Measurements from ENCODE around the gene CLBA1.
A peak's percentile ranks its signal among the peaks of the same experiment; 100 is the strongest.

Gene CLBA1

DNA sequence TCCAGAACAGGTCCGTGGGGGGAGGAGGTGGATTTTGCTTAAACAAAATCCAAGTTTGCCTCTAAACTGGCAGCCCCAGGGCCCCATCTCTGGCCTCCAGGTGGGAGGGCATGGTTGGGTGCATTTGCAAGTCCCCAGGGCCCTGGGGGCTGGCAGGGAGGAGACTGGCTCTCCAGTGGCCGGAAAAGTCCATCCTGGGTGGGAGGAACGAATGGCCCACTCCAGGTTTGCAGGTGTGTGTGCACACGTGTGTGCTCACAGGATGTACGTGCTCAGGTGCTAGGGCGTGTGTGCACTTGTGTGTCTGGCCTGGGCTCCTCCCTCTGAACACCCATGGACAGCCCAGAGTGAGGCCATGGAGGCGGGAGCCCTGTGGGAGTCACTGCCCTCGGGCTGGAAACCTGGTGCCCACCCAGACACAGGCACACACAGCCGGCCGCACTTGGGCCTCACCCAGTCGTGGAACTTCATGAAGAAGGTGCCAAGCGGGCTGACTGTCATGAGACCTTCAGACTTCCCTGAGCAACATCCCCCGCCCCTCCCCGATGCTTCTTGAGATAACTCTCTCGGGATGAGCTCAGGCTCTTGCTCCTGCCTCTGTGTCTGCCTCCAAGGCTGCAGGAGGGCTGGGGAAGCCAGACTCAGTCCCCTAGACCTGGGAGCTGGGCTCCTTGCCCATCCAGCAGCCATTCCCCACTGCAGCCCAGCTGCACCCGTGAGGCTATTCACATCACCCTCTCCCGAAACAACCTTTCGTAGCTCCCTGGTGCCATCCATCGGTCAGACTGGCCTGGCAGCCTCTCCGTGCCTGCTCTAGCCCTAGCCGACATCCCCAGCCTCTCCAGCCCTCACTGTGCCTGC lies 16.8 kb upstream of the CLBA1 start:
- DNase-seq (ENCODE audit: low spot score) = no peak

DNA sequence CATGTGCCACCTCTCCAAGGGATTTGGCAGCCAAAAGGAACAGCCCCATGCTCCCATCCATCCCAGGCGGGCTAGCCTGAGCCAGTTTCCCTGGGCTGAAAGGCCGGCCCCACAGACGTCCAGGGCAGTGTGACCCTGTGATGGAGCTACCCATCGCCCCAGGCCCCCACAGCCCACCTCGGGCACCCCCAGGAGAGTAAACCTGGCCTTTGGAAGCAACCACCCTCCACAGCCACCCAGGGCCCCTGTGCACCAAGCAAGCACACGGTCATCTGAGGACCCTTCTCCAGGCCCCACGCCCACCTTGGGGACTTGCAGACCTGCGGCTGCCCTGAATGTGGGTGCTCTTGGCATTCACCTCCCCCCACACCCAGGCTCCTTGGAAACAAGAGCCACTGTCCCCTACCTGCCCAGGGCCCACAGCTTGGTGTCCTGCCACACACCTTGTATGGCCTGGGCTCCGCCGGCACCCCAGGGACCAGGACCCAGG lies 15.8 kb upstream of the CLBA1 start:
- DNase-seq (ENCODE audit: low spot score) = no peak

DNA sequence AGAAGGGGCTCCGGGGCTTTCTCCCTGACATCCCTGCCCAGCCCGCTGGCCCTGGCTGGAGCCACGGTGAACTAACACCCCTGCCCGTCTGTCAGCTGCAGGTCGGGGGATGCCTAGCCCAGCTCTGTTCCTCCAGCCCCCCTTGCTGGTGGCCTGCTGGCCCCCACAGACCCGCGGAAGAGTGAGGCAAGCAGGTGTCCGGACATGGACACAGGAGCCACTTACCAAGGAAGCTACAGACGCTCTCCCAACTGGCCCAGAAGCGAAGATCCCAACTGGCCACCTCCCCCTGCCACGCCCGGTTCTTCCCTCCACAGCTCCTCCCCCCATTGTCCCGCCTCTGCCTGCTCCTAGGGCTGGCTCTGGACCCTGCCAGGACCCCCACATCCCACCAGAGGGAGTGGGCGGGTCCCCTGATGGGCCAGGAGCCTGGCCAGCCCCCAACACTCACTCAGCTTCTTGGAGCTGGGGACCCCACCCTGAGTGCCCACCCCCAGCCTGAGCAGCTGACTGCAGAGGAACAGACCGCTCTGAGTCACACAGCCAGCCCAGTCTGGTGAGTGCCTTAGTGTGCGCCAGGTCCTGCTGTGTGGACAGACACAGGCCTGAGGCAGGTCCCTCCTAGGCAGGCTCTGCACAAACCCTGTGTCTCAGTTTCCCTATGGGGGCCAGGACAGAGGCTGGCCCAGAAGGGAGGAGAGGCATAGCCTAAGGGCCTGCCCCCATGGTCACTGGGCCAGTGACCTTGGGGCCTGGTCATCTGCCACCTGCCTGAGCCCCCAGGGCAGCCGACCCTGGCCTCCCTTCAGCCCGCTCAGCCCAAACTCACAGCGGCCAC lies 15.1 kb upstream of the CLBA1 start:
- DNase-seq (ENCODE audit: low spot score) = no peak

DNA sequence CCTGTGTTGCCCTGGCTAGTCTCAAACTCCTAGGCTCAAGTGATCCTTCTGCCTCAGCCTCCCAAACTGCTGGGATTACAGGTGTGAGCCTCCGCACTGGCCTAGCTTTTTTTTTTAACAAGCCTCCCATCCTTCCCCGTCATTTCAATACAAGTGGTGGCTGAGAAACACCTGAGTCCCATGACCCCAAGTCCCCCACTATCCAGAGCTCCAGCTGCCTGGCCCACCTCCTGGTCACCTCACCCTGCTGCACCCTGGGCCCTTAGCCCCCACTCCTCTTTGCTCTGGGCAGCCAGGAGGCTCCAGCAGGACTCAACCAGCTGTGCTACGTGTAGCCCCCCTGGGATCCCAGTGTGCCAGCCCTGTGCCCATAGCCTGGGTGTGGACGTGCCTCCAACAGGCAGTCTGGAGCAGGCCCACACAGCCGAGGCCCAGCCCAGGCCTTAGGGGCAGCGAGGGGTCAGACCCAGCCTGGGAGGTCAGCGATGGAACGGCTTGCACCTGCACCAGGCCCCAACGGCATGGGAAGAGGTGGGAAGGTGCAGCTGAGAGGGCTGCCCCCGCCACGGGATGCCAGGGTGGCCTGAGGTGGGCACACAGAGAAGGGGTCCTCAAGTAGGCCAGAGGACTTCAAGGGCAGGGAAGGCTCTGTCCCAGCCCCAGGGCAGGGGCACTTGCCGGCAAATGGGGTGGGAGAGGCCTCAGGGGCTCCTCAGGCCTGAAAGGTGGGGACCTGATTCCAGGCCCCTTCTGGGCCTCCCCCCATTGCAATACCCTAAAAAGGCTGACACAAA lies 13.9 kb upstream of the CLBA1 start:
- no peak for DNase-seq (ENCODE audit: low spot score)

DNA sequence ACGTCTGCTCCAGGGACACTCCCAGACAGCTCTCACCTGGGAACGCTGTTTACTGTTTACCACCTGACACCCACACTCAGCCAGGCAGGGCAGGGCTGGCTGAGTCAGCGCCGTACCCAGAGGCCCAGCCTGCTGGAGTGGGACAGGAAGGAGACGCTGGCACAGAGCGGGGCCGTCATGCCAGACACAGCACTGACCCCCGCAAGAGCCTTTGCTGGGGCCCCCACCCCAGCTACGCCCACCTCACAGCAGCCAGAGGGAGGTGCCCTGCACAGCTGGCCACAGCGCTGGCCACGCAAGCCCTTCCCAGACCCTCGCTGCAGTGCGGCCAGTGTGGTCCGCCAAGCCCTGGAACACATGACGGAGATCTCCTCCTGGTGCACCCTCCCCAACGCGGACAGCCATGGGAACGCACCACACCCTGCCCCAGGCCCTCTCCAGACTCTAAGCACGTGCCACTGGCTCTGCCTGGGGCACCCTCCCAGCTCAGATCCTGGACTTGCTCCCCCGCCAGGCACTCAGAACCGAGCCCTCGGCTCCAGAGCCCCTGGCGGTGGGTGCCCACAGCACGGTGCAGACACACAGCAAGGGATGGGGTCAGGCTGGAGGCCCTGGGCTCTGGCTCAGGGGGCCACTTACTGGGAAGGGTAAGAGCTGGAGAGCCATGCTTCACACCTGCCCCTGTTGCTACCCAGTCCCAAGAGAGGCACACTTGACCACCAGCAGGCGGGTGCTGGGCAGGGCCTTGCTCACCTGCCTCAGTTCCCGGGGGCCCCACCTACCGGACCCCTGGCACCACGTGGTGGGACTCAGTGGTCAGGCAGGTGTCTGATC lies 13.1 kb upstream of the CLBA1 start:
- DNase-seq (ENCODE audit: low spot score) = no peak

DNA sequence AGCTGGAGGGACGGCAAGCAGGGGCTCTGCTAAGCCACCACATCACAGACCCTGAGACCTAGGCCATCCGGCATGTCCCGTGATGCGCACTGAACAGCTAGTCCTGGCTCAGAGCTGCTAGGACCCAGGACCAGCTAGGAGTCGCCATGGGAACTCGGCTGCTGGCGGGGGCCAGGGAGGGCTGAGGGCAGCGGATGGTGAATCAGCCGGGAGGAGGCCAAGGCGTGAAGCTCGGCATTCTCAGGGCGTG lies 12.5 kb upstream of the CLBA1 start:
- no peak for DNase-seq (ENCODE audit: low spot score)

DNA sequence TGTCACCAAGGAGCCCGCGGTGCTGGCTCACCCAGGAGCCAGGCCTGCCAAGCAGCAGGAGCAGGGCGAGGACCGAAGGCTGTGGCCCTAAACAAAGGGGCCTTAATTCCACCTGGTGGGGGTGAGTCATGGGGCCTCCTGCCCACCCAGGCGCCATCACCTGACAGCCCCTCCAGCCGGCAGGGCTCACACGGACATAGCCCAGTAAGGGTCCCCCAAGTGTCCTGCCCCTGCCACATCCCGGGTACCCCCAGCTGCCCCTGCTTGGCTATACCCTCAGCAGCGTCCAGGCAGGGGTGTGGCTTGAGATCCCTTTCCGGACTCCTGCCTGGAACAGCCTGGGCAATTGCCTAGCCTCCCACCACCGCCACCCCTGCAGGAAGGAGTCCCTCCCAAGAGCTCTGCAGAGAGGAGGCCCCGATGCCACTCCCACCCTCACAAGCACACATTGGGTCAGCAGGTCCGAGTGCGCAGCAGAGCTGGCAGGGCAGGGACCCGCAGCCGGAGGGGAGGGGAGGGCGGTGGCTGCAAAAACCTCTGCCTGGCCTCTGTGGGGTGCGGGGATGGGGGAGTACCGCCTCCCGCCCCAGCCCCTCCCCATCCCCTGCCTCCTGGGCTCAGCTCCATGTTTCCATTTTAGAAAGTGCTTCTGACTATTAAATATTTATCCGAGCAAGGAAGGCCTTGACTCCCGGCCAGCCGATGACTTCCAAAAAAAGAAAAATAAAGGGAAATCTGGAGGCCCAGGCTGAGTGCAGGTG lies 12.0 kb upstream of the CLBA1 start:
- no peak for DNase-seq (ENCODE audit: low spot score)

DNA sequence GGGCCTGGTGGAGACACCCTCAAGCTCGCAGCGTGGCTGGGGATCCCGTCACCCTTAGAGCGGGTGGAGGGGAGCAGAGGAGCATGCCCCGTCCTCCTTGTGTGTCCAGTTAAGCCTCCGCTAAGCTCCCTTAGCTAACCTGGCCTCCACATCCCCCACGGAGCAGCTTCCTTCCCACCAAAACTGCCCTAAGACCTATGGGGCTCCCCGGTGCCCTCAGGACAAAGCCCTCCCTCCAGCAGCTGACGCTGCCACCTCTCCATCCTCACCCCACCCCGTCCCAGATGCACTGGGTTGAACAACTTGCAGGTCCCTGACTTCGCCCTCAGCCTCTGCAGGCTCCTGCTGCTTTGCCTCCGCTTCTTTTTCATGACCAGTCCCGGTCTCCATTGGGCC lies 11.4 kb upstream of the CLBA1 start:
- no peak for DNase-seq (ENCODE audit: low spot score)

DNA sequence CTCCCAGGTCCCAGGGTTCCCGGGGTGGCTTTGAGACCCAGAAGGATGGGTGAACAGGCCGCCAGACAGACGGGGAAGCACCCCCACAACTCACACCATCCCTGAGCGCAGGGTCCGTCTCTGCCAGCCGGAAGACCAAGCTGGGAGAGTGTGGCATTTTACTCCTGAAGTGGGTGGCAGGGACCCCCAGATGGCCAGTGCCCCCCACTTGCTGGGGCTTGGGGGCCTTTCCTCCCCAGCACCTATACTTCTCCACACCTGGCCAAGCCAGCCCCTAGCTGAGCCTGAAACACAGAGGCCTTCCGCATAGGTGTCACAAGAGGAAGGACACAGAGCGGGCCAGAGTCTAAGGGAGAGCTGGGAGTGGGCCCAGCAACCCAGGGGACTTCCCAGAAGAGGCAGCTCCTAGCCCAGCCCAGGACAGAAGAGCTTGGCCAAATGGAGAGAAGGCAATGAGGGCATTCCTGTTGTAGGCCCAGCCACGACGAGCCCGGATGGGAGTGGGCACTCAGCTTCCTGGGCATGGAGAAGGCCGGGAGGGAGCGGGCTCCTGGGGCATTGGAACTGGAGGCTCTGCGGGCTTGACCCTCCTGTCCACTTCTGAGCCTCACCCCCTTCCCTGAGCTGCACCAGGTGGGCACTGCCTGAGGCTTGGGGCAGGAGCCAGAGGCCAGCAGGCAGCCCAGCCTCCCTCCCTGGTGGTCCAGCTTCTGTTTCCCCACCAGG lies 10.8 kb upstream of the CLBA1 start:
- no peak for DNase-seq (ENCODE audit: low spot score)

DNA sequence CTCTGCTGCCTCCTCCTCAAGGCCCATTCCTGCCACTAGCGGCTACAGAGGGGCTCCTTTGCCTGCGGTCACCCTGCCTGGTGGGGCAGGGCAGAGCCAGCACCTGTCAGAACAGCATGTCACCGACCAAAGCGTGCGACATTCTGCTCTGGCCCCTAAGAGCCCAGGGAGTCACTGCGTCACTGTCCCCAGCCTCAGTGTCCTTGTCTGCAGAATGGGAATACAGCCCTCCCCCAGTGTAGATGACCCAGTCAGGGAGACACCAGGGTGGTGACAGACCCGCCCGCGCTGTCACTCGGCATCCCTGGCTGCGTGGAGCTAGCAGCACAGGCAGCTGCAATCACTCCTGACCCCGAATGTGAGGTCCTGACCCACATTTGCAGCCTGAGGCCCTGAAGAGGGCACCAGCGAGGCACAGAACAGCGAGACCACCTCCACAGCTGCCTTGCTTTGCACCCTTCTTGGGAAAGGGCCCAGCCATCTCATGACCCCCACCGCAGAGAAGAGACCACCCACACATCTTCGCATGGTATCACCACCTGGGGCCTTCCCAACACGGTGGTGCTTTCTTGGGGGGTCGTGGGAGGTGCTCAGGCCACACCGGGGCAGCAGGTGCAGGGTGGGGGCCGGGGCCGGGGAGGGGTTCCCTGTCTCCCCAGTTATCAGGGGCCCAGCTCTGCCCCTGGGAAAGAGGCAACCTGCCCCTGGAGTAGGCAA lies 9.9 kb upstream of the CLBA1 start:
- peak; percentile 50 for DNase-seq (ENCODE audit: low spot score)

DNA sequence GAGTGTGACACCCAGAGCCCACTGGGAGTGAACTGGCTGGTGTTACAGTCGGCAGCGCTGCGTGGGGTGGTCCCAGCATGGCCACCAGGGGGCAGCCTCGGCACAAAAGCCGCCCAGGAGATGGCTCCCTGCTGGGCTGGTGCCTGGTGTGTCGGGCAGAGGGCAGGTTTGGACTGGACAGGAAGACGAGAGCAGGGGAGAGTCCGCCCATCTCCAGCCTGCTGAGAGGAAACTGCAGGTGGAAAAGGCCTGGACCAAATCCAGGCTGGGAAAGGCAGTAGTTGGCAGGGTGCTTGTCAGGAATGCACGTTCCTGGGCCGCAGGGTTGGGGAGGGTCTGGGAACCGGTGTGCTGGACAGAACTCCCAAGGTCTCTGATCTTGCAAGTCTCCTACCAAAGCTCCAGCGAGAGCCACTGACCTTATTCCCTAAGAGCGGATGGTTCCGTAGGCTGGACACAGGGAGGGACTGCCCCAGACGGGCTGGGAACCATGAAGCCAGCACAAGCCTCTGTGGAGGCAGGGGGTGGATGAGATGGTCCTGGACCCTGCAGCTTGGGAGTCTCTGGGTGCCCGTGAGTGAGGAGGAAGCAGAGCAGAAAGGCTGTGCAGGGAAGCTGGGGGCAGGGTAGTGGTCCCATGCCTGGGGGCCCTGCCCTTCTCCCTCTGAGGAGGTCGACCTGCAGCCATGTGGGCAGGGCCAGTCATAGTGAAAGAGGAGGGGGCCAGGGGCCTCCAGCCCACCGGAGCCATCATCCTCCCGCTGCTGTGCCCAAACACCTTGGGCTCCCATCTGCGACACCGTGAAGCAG lies 9.2 kb upstream of the CLBA1 start:
- peak; percentile 93 for DNase-seq (ENCODE audit: low spot score)

DNA sequence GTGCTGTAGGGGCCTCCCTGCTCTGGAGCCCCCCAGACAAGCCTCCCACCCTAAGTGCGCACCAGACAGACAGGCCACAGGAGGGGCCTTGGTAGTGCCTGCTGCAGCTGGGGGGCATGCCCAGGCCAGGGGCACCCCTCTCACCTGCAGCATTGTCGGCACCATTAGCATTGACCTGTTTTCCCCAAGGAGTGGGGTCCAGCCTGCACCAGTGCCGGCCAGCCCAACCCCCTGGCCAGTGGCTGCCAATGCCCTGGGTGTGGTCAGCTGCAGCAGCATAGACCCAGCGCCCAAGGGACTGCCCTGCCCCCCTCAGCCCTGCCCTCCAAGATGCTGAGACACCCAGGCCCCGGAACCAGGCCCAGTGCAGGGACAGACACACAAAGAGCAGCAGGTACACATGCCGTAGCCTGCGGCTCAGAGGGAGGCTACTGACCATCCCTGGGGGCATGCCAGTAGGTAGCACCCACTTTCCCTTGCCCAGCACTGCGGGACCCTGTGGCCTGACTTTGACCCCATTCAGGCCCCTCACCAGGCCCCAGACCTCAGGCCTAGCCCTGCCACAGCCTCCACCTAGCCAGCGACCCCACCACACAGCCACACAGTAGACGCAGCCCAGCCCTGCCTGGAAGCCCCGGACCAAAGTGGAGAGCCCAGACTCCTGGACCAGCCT lies 8.4 kb upstream of the CLBA1 start:
- no peak for DNase-seq (ENCODE audit: low spot score)

DNA sequence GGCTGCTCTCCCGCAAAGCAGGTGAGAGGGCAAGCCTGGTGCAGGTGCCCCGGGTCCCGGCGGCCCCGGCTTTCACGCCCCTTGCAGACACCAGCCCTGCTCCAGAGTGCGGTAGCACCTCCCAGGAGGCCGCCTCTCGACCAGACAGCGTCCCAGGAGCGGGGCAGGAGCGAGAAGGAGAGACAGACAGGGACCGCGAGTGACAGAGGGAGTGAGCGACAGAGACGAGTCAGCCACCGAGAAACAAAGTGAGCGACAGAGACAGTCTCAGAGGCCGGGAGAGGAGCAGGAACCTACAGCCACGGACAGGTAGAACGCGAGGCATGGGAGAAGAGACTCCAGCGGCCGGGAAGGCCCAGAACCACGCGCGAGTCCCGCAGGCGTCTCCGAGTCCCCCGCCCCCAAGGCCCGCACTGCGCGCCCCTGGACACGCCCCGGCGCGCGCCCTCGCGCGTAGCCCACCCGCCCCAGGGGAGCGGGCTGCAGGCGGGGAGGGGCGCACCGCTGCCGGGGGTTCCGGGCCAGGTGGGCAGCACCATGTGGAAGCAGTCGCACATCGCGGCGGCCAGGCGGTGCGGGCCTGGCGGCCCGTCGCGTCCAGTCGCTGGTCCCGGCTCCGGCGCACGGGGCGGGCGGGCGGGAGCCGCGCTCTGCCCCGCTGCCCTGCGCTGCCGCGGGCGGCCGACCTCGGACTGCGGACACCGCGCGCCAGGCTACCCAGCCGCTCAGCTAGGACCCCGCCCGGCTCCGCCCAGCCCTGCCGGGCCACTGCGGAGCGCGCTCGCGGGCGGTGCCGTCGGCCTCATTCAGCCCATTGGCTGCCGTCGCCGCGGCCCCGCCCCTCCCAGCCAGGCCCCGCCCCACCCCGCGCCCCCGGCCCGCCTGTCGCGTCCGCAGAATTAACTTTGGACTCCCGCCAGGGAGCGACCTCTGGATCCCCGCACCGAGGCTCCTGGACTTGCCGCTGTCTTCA lies 7.6 kb upstream of the CLBA1 start, which contains the start of gene AHNAK2:
Gene AHNAK2 (minus strand): TSS at position 694 of the 973 bp plus-strand sequence. CDS start 137 bp downstream, at position 557.
- DNase-seq (ENCODE audit: low spot score) = peak; percentile 89

DNA sequence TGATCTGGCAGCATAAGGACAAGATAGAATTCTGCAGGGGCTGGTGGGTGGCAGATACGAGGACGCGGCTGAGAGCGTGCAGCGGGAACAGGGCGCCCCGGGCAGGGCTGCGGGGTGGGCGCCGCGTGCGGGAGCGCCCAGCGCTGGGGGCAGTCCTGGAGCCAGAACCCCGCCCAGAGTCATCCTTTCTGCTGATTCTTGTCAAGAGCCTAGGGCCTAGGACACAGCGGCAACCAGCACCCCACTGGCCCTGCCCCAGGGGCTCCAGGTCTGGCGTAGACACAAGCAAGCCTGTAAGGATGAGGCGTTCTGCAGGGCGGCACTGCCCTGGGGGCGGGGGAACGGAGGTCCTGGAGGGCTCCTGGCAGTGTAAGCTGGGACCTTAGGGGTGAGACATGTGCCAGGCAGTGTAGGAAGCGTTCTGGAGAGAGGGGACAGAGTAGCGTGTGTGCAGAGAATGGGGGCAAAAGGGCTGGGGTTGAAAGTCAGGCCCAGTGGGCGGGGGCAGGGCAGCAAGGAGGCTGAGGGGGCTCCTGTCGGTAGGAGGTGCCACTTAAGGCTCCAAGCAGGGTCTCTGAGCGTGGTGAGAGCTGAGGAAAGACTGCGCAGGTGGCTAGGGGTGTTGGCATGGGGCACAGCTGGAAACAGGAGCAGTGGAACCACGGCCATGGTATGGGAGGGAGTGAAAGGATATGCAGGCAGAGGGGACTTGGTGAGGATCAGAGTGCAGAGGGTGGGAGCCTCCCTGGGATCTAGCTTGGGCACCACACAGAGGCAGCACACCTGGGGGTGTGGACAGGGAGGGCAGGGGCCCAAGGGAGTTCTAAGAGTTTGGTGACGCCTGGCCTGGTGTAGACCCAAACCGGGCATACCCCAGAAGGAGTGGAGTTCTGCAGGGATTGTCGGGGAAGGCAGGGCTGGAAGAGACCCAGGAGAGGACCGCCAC lies 6.6 kb upstream of the CLBA1 start:
- no peak for DNase-seq (ENCODE audit: low spot score)

DNA sequence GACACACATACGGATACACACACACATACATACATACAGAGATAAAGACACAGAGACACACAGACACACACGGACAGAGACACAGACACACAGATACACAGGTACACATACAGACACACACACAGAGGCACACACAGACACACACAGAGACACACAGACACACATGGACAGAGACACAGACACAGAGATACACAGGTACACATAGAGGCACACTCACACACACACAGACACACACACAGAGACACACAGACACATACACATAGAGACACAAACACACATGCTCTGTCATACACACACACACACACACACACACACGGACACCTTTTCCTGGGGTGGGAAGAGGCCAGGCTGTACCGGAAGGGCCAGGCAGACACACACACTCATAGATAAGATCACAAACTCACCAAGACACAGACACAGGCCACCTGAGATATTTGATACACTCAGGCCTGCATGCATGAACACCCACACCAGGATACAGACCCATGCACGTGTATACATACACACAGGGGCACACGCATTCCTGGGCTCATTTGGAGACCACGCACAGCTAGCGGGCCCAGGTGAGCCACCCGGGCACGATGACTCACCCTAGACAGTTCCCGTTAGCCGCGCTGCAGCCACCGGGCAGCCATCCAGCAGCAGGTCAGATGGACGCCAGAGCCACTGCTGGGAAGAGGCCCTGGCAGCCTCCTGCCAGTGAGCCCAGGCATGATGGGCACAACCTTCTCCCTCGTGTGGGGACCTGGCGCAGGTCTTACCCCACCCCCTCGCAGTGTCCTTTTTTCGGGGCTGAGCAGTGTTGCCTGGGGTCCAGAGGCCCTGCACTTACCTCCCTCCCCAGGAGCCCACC lies 5.6 kb upstream of the CLBA1 start:
- DNase-seq (ENCODE audit: low spot score) = no peak

All from HuH-7 (cell line).